ENCODE measurements around the gene CCDC57. TPM values are rescaled to one million over a fixed set of nuclear protein-coding genes. Genes with fewer than 3 reads are reported as not detected.

Gene CCDC57
- total and polyA plus RNA-seq, 2 of the 8 experiments (the other 6 are each of a cell fraction or from before 2014, with no cell fraction given): 8.4 to 12.9 TPM

- TF ChIP-seq RAD21 (IDR thresholded peaks at IDR 0.05 in 1 of 2, conservative IDR thresholded peaks at IDR 0.05 in 1 of 2; ENCODE audit: low read depth in 2 of 2, low read length in 2 of 2): peak; percentile 73 to 86
- no peak for TF ChIP-seq KDM1A (IDR thresholded peaks at IDR 0.05; ENCODE audit: borderline replicate concordance, low read length)
- TF ChIP-seq CHD1 (IDR thresholded peaks at IDR 0.05; ENCODE audit: low read depth, low read length): no peak
- TF ChIP-seq CREB1 (IDR thresholded peaks at IDR 0.05): peak; percentile 42; the same call in 1 of the 2 replicates
- TF ChIP-seq KDM5A (IDR thresholded peaks at IDR 0.05; ENCODE audit: low read length): no peak
- TF ChIP-seq SP1 (IDR thresholded peaks at IDR 0.05; ENCODE audit: low read depth, low read length): no peak
- no peak for TF ChIP-seq TAF1 (IDR thresholded peaks at IDR 0.05; ENCODE audit: low read depth, low read length)
- TF ChIP-seq SIRT6 (IDR thresholded peaks at IDR 0.05; ENCODE audit: low read length): no peak
- peak in 1 of 2 experiments; percentile 43; a peak in 1 of 3 replicates for TF ChIP-seq POLR2A (IDR thresholded peaks at IDR 0.05; ENCODE audit: control extremely low read depth in 1 of 2, low read depth in 2 of 2, low read length in 2 of 2)
- TF ChIP-seq, protein P1, sequence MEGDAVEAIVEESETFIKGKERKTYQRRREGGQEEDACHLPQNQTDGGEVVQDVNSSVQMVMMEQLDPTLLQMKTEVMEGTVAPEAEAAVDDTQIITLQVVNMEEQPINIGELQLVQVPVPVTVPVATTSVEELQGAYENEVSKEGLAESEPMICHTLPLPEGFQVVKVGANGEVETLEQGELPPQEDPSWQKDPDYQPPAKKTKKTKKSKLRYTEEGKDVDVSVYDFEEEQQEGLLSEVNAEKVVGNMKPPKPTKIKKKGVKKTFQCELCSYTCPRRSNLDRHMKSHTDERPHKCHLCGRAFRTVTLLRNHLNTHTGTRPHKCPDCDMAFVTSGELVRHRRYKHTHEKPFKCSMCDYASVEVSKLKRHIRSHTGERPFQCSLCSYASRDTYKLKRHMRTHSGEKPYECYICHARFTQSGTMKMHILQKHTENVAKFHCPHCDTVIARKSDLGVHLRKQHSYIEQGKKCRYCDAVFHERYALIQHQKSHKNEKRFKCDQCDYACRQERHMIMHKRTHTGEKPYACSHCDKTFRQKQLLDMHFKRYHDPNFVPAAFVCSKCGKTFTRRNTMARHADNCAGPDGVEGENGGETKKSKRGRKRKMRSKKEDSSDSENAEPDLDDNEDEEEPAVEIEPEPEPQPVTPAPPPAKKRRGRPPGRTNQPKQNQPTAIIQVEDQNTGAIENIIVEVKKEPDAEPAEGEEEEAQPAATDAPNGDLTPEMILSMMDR (IDR thresholded peaks at IDR 0.05; ENCODE audit: control extremely low read depth in 1 of 3, insufficient read depth in 1 of 3, low read depth in 1 of 3, low read length in 3 of 3): peak; percentile 76 to 85 (median 80)
- TF ChIP-seq JUN (IDR thresholded peaks at IDR 0.05; ENCODE audit: low read depth, low read length): no peak
- 0 out of 2 replicates have a peak, but pooled peaks have one; percentile 21 for TF ChIP-seq USF2 (IDR thresholded peaks at IDR 0.05; ENCODE audit: low read length)
Measured at GRCh38 chr17:82236142-82236971, 23.7 kb upstream of the CCDC57 start (continued).
